ACC112 (cell line): ENCODE results near the gene TRIM56.
"Not testable (repeated sequence)": the region's sequence is repeated elsewhere in the genome, so short reads cannot be mapped to it uniquely, and the experiment has no call there.

Experiments used
- H2AFZ ChIP-seq: fragments of 200-600 bp; sonication (generic); one replicate; pipeline ENCODE4 v1.6.0; 2017; ENCODE audit warnings: antibody characterized with exemption, low read length; ENCODE audit not compliant: unreplicated experiment
- H3K27ac ChIP-seq: fragments of 200-600 bp; sonication (generic); 2 replicates; pipeline ENCODE4 v1.5.1; 2014; ENCODE audit warnings: low read depth, mild to moderate bottlenecking, antibody characterized with exemption, low read length, moderate library complexity
- H3K27me3 ChIP-seq: fragments of 200-600 bp; sonication (generic); 2 replicates; pipeline ENCODE4 v1.6.1; 2014; ENCODE audit warnings: mild to moderate bottlenecking, antibody characterized with exemption, low read length, moderate library complexity, mixed read lengths; ENCODE audit not compliant: insufficient read depth
- H3K36me3 ChIP-seq: fragments of 200-600 bp; sonication (generic); 2 replicates; pipeline ENCODE4 v1.6.1; 2016; ENCODE audit warnings: mild to moderate bottlenecking, antibody characterized with exemption, low read length, moderate library complexity, mixed read lengths; ENCODE audit not compliant: insufficient read depth
- H3K4me1 ChIP-seq: fragments of 200-600 bp; sonication (generic); one replicate; pipeline ENCODE4 v1.6.1; 2016; ENCODE audit warnings: low read length, mixed read lengths; ENCODE audit not compliant: insufficient read depth, unreplicated experiment, control insufficient read depth
- H3K4me3 ChIP-seq: fragments of 200-600 bp; sonication (generic); 2 replicates; pipeline ENCODE4 v1.5.1; 2014; ENCODE audit warnings: mild to moderate bottlenecking, low read depth, low read length
- H3K79me2 ChIP-seq: fragments of 200-600 bp; sonication (generic); one replicate; pipeline ENCODE4 v1.6.0; 2016; ENCODE audit warnings: low read length; ENCODE audit not compliant: control insufficient read depth, unreplicated experiment, insufficient read depth

The TRIM56 gene

GRCh38 chr7:101102026-101102425 lies 16.7 kb downstream of the TRIM56 start:
- Histone ChIP-seq H3K79me2 (peaks cover 32% of the 10 kb centered on the region), H3K27me3 (no peaks in the 10 kb centered on the region), H3K4me1 (peaks cover 59% of the 10 kb centered on the region), H3K4me3 (peak overlapping the region; percentile 58), H2AFZ (no peak overlapping the region), H3K27ac (peak overlapping the region; percentile 97), H3K36me3 (no peaks in the 10 kb centered on the region)

GRCh38 chr7:101103701-101104100 lies 18.4 kb downstream of the TRIM56 start:
- Histone ChIP-seq H3K4me1 (peaks cover 61% of the 10 kb centered on the region), H3K27ac (peak overlapping the region; percentile 97), H3K79me2 (peaks cover 32% of the 10 kb centered on the region)
- not testable (repeated sequence) for H3K36me3 ChIP-seq, H3K4me3 ChIP-seq, H3K27me3 ChIP-seq, H2AFZ ChIP-seq

DNA sequence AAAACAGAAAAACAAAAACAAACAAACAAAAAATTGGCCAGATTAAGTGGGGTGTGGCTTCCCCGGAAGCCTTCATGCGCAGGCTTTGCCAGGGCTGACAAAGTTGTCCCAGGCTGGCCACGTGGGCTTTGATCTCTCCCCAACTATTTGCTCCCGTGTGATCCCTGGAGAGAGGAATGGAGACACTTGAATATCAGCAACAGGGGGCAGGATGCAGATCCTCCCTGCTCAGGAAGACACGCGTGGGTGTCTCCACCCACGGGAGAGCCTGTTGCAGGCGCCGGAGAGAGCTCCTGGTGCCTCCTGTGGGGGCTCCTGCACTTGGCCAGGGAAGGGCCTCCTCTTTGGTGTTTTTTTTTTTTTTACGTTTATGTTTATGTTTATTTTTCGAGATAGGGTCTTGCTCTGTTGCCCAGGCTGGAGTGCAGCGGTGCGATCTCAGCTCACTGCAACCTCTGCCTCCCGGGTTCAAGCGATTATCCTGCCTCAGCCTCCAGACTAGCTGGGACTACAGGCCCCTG lies 19.0 kb downstream of the TRIM56 start:
- H3K36me3 ChIP-seq = no peaks in the 10 kb centered on the region
- H3K27ac ChIP-seq = peak overlapping the region; percentile 69
- peaks cover 64% of the 10 kb centered on the region for H3K4me1 ChIP-seq
- no peak overlapping the region for H3K4me3 ChIP-seq
- peaks cover 33% of the 10 kb centered on the region for H3K79me2 ChIP-seq
- no peaks in the 10 kb centered on the region for H3K27me3 ChIP-seq
- no peak overlapping the region for H2AFZ ChIP-seq

GRCh38 chr7:101104799-101105198 lies 19.5 kb downstream of the TRIM56 start:
- Histone ChIP-seq H3K36me3 (no peaks in the 10 kb centered on the region), H3K4me3 (no peak overlapping the region), H3K79me2 (peaks cover 35% of the 10 kb centered on the region), H2AFZ (no peak overlapping the region), H3K4me1 (peaks cover 61% of the 10 kb centered on the region), H3K27me3 (no peaks in the 10 kb centered on the region), H3K27ac (peak overlapping the region; percentile 69)

GRCh38 chr7:101105248-101105647 lies 20.0 kb downstream of the TRIM56 start:
- H3K79me2 ChIP-seq = peaks cover 35% of the 10 kb centered on the region
- H3K36me3 ChIP-seq, H3K27me3 ChIP-seq, H2AFZ ChIP-seq, H3K4me3 ChIP-seq: not testable (repeated sequence)
- peak overlapping the region; percentile 69 for H3K27ac ChIP-seq
- H3K4me1 ChIP-seq = peaks cover 59% of the 10 kb centered on the region

DNA sequence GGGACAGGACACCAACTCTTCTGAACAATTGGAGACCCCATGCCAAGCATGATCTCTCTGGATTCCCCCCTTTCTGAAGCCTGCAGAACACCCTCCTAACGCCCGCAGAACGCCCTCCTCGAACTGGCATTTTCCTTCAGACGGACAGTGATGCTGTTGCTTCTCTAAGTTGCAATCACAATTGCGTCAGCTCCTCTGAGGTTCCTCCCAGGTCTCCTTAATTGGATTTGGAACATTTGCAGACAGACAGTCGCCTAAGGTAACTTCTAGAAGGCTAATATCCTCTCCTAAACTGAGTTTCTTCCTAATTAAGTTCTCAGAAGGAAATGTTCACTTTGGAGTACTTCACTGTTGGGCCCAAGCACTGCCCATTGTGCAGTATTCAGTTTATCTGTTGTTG lies 21.1 kb downstream of the TRIM56 start:
- H3K79me2 ChIP-seq = peaks cover 31% of the 10 kb centered on the region
- H3K27me3 ChIP-seq = no peaks in the 10 kb centered on the region
- H3K36me3 ChIP-seq = no peaks in the 10 kb centered on the region
- peaks cover 53% of the 10 kb centered on the region for H3K4me1 ChIP-seq
- H2AFZ ChIP-seq = no peak overlapping the region
- peak overlapping the region; percentile 16; the same call in 1 of the 2 replicates for H3K27ac ChIP-seq
- H3K4me3 ChIP-seq = no peak overlapping the region

GRCh38 chr7:101108330-101108857 lies 23.1 kb downstream of the TRIM56 start:
- H3K79me2 ChIP-seq = peaks cover 14% of the 10 kb centered on the region
- H3K36me3 ChIP-seq = no peaks in the 10 kb centered on the region
- H3K27me3 ChIP-seq = no peaks in the 10 kb centered on the region
- H3K4me1 ChIP-seq = peaks cover 57% of the 10 kb centered on the region
- H2AFZ ChIP-seq = no peak overlapping the region
- H3K4me3 ChIP-seq = no peak overlapping the region
- peak overlapping the region; percentile 71 for H3K27ac ChIP-seq

- Histone ChIP-seq H2AFZ (no peak overlapping the region), H3K4me3 (no peak overlapping the region), H3K27me3 (no peaks in the 10 kb centered on the region), H3K4me1 (peaks cover 54% of the 10 kb centered on the region), H3K36me3 (no peaks in the 10 kb centered on the region), H3K27ac (peak overlapping the region; percentile 71), H3K79me2 (peaks cover 11% of the 10 kb centered on the region)
These were observed 23.7 kb downstream of the TRIM56 start for GRCh38 chr7:101108961-101109360.

- peak overlapping the region; percentile 71 for H3K27ac ChIP-seq
- H3K79me2 ChIP-seq = peaks cover 11% of the 10 kb centered on the region
- no peaks in the 10 kb centered on the region for H3K27me3 ChIP-seq
- peaks cover 54% of the 10 kb centered on the region for H3K4me1 ChIP-seq
- H3K4me3 ChIP-seq = no peak overlapping the region
- H2AFZ ChIP-seq = no peak overlapping the region
- H3K36me3 ChIP-seq = no peaks in the 10 kb centered on the region
These were observed 24.1 kb downstream of the TRIM56 start for GRCh38 chr7:101109368-101109767.

- no peaks in the 10 kb centered on the region for H3K27me3 ChIP-seq
These were observed 26.0 kb downstream of the TRIM56 start for GRCh38 chr7:101111261-101111660.

GRCh38 chr7:101112233-101112632 lies 27.0 kb downstream of the TRIM56 start:
- Histone ChIP-seq H3K4me1 (peaks cover 53% of the 10 kb centered on the region), H3K27me3 (no peaks in the 10 kb centered on the region), H2AFZ (peak overlapping the region; percentile 40), H3K27ac (peak overlapping the region; percentile 100), H3K4me3 (no peak overlapping the region), H3K36me3 (no peaks in the 10 kb centered on the region), H3K79me2 (peaks cover 7% of the 10 kb centered on the region)

More at GRCh38 chr7:101111261-101111660, 26.0 kb downstream of the TRIM56 start:
- H3K4me3 ChIP-seq = no peak overlapping the region
- no peaks in the 10 kb centered on the region for H3K36me3 ChIP-seq
- H3K79me2 ChIP-seq = peaks cover 9% of the 10 kb centered on the region
- no peak overlapping the region for H2AFZ ChIP-seq
- peak overlapping the region; percentile 100 for H3K27ac ChIP-seq
- peaks cover 47% of the 10 kb centered on the region for H3K4me1 ChIP-seq
